Myocyte (in vitro differentiated cells): ENCODE measurements around the gene TACR1. TPM values are rescaled to one million over a fixed set of nuclear protein-coding genes. Genes with fewer than 3 reads are reported as not detected.

Experiments
- DNase-seq: peaks from one replicate; pipeline ENCODE4 v3.0.0-alpha.2; 2012; ENCODE audit warnings: low read depth
- microRNA-seq: library from miRNA; unstranded; fragments of <30 nt; microRNA quantifications from one replicate; pipeline ENCODE4, GENCODE V29; 2016
- total RNA-seq: library from RNA; depleted of rRNA; stranded (reverse); fragments of >200 nt; gene quantifications from 2 replicates; pipeline ENCODE4 v1.2.3, GENCODE V29; 2014

Gene TACR1
- total RNA-seq, 1 donor from 2014 or later = not detected

- no peak for DNase-seq
Observed at GRCh38 chr2:75023666-75024455, 175.5 kb downstream of the TACR1 start.

GRCh38 chr2:75022516-75022915, 176.8 kb downstream of the TACR1 start:
- DNase-seq = no peak

GRCh38 chr2:75021672-75022071, 177.6 kb downstream of the TACR1 start:
- no peak for DNase-seq

- no peak for DNase-seq
Observed at GRCh38 chr2:75020476-75020875, 178.8 kb downstream of the TACR1 start.

- no peak for DNase-seq
Observed at GRCh38 chr2:75019790-75020189, 179.5 kb downstream of the TACR1 start.

GRCh38 chr2:75018162-75018561, 181.2 kb downstream of the TACR1 start:
- DNase-seq = no peak

- no peak for DNase-seq
Observed at GRCh38 chr2:75012080-75012479, 187.2 kb downstream of the TACR1 start.

- no peak for DNase-seq
Observed at GRCh38 chr2:75010571-75010970, 188.7 kb downstream of the TACR1 start.

- no peak for DNase-seq
Observed at GRCh38 chr2:75007819-75008218, 191.5 kb downstream of the TACR1 start.

GRCh38 chr2:75007061-75007460, 192.3 kb downstream of the TACR1 start:
- DNase-seq = no peak

- DNase-seq = no peak
Observed at GRCh38 chr2:75006041-75006440, 193.3 kb downstream of the TACR1 start.

- no peak for DNase-seq
Observed at GRCh38 chr2:75003773-75004172, 195.5 kb downstream of the TACR1 start.

- DNase-seq = no peak
Observed at GRCh38 chr2:75003276-75003675, 196.0 kb downstream of the TACR1 start.

GRCh38 chr2:75002007-75002406, 197.3 kb downstream of the TACR1 start:
- no peak for DNase-seq

- no peak for DNase-seq
Observed at GRCh38 chr2:74999468-74999867, 199.9 kb downstream of the TACR1 start.

Small RNA genes lying within 50 kb of the gene (microRNA-seq; reads per million reads assigned to microRNA genes)
- not detected for gene MIR5000

Other genes with a start within 250 kb of the TACR1 start
- gene POLE4, start 240.9 kb downstream of the TACR1 start, total RNA-seq = 16.5 and 16.7 TPM in 2 replicates